Transverse colon (tissue), 4 donors: ENCODE data around the gene DCST2. TPM values are rescaled to one million over a fixed set of nuclear protein-coding genes. Genes with fewer than 3 reads are reported as not detected.

Source experiments
- DNase-seq: peaks from one replicate; pipeline ENCODE4 v3.0.0-alpha.2; 2019
- H3K27ac ChIP-seq, 4 donors: fragments of 200-600 bp; sonication (generic); 2 replicates each; pipeline ENCODE4 v1.5.1; 2016 to 2018; ENCODE audit warnings: inconsistent platforms in 4 of 4
- H3K27me3 ChIP-seq: fragments of 200-600 bp; sonication (generic); 2 replicates; pipeline ENCODE4 v1.5.1; 2017; ENCODE audit warnings: inconsistent platforms
- H3K36me3 ChIP-seq, 4 donors: fragments of 200-600 bp; sonication (generic); 2 replicates each; pipeline ENCODE4 v1.5.1; 2017 to 2019; ENCODE audit warnings: inconsistent platforms in 4 of 4
- H3K4me1 ChIP-seq, 4 donors: fragments of 200-600 bp; sonication (generic); 2 replicates each; pipeline ENCODE4 v1.5.1; 2017 to 2020; ENCODE audit warnings: inconsistent platforms in 4 of 4
- H3K4me3 ChIP-seq, 4 donors: fragments of 200-600 bp; sonication (generic); 1 replicate in 1 of 4; 2 replicates in 3 of 4; pipeline versions ENCODE4 v1.5.1 to v1.6.1; 2017 to 2019; ENCODE audit warnings: inconsistent platforms in 4 of 4
- H3K9me3 ChIP-seq, 2 donors: fragments of 200-600 bp; sonication (generic); 2 replicates each; pipeline ENCODE4 v1.5.1; 2017 to 2019; ENCODE audit warnings: inconsistent platforms in 2 of 2
- CTCF ChIP-seq, 5 experiments: fragments of 200-600 bp in 3 of 5; fragments of 450-650 bp in 2 of 5; sonication (generic) in 3 of 5; IDR thresholded peaks; 1 replicate in 2 of 5; 2 replicates in 3 of 5; pipeline ENCODE4 v1.5.1; 2016 to 2017; ENCODE audit warnings: antibody characterized with exemption in 5 of 5, inconsistent platforms in 3 of 5, mild to moderate bottlenecking in 2 of 5, moderate library complexity in 1 of 5
- EP300 ChIP-seq: sonication (generic); formaldehyde crosslinking; IDR thresholded peaks from one replicate; pipeline ENCODE4 v1.6.1; 2017; ENCODE audit warnings: antibody characterized with exemption, low read depth
- POLR2A ChIP-seq: fragments of 450-650 bp; IDR thresholded peaks from one replicate; pipeline ENCODE4 v1.6.1; 2016; ENCODE audit warnings: antibody characterized with exemption, mild to moderate bottlenecking, moderate library complexity
- POLR2AphosphoS5 ChIP-seq, 3 donors: sonication (generic); formaldehyde crosslinking; IDR thresholded peaks; one replicate each; pipeline ENCODE4 v1.6.1; 2016; ENCODE audit warnings: antibody characterized with exemption in 3 of 3
- WGBS, 2 donors: methylation state at CpG; one replicate each; pipeline ENCODE4 v1.1.5; 2018; ENCODE audit warnings: low coverage in 1 of 2; 5-methylcytosine and 5-hydroxymethylcytosine counted together
- in situ Hi-C, 4 donors: fragments of 200-750 bp; cut with MboI; loops; one replicate each; pipeline versions ENCODE4 v1.15.0 to v1.15.1; 2017; ENCODE audit warnings: low sequenced_read_pairs in 3 of 4, low pct_ligation_motif_present in 1 of 4, low pct_unique_long_range_greater_than_20kb in 1 of 4
- intact Hi-C: fragments of 100-400 bp; cut with DNase I; formaldehyde crosslinking; loops from one replicate; pipeline ENCODE4 v1.15.1; 2023; ENCODE audit warnings: low total_unique reads
- total RNA-seq, 4 donors: library from RNA; depleted of rRNA; stranded (reverse); fragments of >200 nt; gene quantifications; one replicate each; pipeline ENCODE4 v1.1.0, GENCODE V29; 2016

The DCST2 gene
- total RNA-seq, 4 donors from 2014 or later = 1.9 to 4.6 (median 4.5) TPM; not detected in 1

DNA sequence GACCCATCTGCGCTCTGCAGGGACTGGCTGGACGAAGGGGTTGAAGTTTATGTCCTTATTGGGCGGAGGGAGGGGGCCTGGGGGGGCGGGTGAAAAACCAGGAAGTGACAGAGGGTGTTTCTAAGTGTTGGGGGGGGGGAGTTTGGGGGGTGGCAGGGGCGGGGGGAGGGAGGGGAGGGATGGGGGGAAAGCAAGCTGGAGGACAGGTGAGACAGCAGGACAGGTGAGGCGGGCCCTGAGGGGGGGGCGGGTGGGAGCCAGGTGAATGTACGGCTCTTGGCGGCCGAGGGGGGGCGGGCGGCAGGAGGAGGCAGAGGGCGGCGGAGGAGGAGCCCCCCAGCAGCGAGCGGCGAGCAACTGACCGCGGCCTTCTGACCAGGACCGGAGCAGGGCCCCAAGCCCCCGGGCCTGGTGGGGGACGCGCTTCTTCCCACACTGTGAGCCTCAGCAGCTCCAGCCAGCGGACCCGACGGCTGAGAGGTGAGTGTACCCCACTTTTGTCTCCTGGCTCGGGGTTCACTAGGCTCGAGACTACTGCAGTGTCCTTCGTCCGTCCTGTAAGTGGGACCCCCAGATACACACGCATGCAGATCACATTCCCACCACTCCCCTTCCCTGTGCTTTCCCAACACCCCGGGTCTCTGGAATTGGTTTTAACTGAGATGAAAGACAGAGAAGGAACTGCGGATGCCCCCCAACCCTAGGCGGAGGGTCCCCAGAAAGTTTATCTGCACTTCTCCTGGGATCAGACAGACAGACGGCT lies 30.9 kb downstream of the DCST2 start, which contains the start of gene ZBTB7B:
ZBTB7B (plus strand) TSS at position 339 of the 763 bp plus-strand sequence. CDS start 11,859 bp downstream, outside the sequence.
- Histone ChIP-seq H3K4me3 (peak within 1 kb of the TSS; percentile 66 to 97 (median 79)), H3K27me3 (no peaks in the 10 kb centered on the region), H3K36me3 (no peaks in the 10 kb centered on the region), H3K4me1 (peaks cover 44 to 56% (median 54%) of the 10 kb centered on the region in 4 donors), H3K27ac (peak within 1 kb of the TSS; percentile 96 to 100 (median 98)), H3K9me3 (no peaks in the 10 kb centered on the region)
- TF ChIP-seq POLR2AphosphoS5 (IDR thresholded peaks at IDR 0.05) (peak in 1 of 3 donors; percentile 7), EP300 (no peak), POLR2A (peak; percentile 57), CTCF (IDR thresholded peaks at IDR 0.05) (peak in 1 of 5 experiments; percentile 9)
- DNase-seq = peak; percentile 54
- intact Hi-C loops = loop anchor here (5.0 kb wide), 1 partner anchor 35 kb away; no protein-coding TSS in a partner anchor
- in situ Hi-C loops = no loop called here
- whole genome bisulfite sequencing, 2 donors = 0% methylated on average over 4 to 23 of the region's 35 CpGs

DNA sequence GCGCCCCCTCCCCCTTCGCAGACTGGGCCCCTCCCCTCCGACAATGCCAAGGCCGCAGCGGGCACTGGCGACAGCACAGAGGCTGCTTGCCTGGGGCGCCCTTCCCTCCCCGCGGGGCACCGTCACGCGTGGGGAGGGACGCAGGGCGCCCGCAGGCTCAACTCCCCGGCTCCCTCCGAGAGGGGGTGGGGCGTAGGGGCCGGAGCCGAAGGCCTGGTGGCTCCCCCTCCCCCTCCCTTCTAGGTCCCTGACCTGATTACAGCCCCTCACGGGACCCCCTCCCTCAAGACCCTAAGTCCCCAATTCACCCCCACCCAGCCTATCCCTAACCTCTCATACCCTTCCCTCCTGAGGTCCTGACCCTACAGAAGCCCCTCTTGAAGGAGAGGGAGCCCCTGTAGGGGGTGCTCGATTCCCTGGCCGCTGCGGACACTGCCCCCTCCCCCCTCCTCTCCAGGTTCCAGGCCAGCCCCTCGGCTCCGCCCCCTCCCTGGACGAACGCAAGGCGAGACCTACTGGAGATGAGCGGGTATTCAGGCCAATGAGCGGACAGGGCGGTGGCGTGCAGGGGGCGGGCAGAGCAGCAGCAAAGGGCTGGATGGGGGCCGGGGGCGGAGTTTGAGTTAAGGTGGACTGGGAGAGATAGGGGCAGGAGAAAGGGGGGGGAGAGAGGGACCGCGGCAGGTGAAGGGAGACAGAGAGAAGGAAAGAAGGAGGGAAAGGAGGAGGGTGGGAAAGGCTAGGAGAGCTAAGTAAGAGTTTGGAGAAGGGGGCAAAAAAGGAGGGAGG lies 31.7 kb downstream of the DCST2 start:
- DNase-seq = peak; percentile 100
- in situ Hi-C loops = no loop called here
- intact Hi-C loops = loop anchor here (5.0 kb wide), 1 partner anchor 35 kb away; no protein-coding TSS in a partner anchor
- no peaks in the 10 kb centered on the region for H3K36me3 ChIP-seq
- H3K27me3 ChIP-seq = no peaks in the 10 kb centered on the region
- H3K27ac ChIP-seq = peak overlapping the region; percentile 96 to 100 (median 98)
- H3K4me1 ChIP-seq = peaks cover 38 to 48% (median 46%) of the 10 kb centered on the region in 4 donors
- WGBS, 2 donors = 0 to 1% methylated on average over 1 to 33 of the region's 38 CpGs
- TF ChIP-seq POLR2AphosphoS5 (IDR thresholded peaks at IDR 0.05) = peak; percentile 77 to 89 (median 78)
- no peak for TF ChIP-seq EP300
- TF ChIP-seq CTCF (IDR thresholded peaks at IDR 0.05) = peak in 4 of 5 experiments; percentile 23 to 46 (median 42)
- peak; percentile 87 for TF ChIP-seq POLR2A
- peak overlapping the region; percentile 66 to 90 (median 79) for H3K4me3 ChIP-seq
- no peaks in the 10 kb centered on the region for H3K9me3 ChIP-seq

DNA sequence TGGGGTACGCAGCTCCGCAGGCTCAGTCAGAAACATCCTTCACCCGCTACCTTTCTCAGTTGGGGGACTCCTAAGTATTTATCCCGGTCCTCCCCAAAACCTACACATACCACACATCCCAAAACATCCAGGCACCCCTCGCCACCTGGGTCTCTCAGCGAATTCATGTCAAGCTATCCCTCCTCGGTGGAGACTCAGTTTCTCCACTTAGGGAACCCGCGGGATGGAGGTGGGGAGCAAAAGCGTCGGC lies 32.2 kb downstream of the DCST2 start:
- Histone ChIP-seq H3K4me1 (peaks cover 33 to 43% (median 41%) of the 10 kb centered on the region in 4 donors), H3K27me3 (no peaks in the 10 kb centered on the region), H3K4me3 (peak overlapping the region; percentile 66 to 90 (median 79)), H3K27ac (peak overlapping the region; percentile 96 to 100 (median 98)), H3K36me3 (no peaks in the 10 kb centered on the region), H3K9me3 (no peaks in the 10 kb centered on the region)
- in situ Hi-C loops (no loop called here), intact Hi-C loops (loop anchor here (5.0 kb wide), 1 partner anchor 34 kb away; no protein-coding TSS in a partner anchor)
- WGBS, 2 donors = 0% methylated on average over 11 of the region's 11 CpGs; no CpG with 5 or more reads in 1 of the 2 donors
- no peak for DNase-seq
- no peak for TF ChIP-seq POLR2AphosphoS5 (IDR thresholded peaks at IDR 0.05)
- no peak for TF ChIP-seq EP300
- TF ChIP-seq POLR2A = no peak
- no peak for TF ChIP-seq CTCF (IDR thresholded peaks at IDR 0.05)
